GM12801 (cell line): Measurements from ENCODE around the gene THUMPD2.

ENCODE experiments used
- CTCF ChIP-seq: IDR thresholded peaks from one replicate; pipeline ENCODE4 v1.5.1; 2011; ENCODE audit warnings: control low read depth; ENCODE audit not compliant: insufficient read length; ENCODE audit errors: extremely low read depth

THUMPD2 gene

GRCh38 chr2:39723946-39724827 lies 54.9 kb downstream of the THUMPD2 start:
- TF ChIP-seq CTCF: no peak

GRCh38 chr2:39723497-39723896 lies 55.6 kb downstream of the THUMPD2 start:
- TF ChIP-seq CTCF: no peak

GRCh38 chr2:39720970-39721369 lies 58.1 kb downstream of the THUMPD2 start:
- no peak for TF ChIP-seq CTCF

- no peak for TF ChIP-seq CTCF
Observed at GRCh38 chr2:39719317-39719716, 59.7 kb downstream of the THUMPD2 start.

GRCh38 chr2:39718483-39718882 lies 60.6 kb downstream of the THUMPD2 start:
- TF ChIP-seq CTCF: no peak

GRCh38 chr2:39717067-39717466 lies 62.0 kb downstream of the THUMPD2 start:
- TF ChIP-seq CTCF: no peak

GRCh38 chr2:39715822-39716221 lies 63.2 kb downstream of the THUMPD2 start:
- TF ChIP-seq CTCF: no peak
